Uterus (tissue), 4 donors: ENCODE results near the gene PSMB3. TPM values are rescaled to one million over a fixed set of nuclear protein-coding genes. Genes with fewer than 3 reads are reported as not detected.

Experiments used
- DNase-seq, 2 donors: peaks; one replicate each; pipeline ENCODE4 v3.0.0-alpha.2; 2019 to 2020
- H3K27ac ChIP-seq, 2 donors: fragments of 200-600 bp; sonication (generic); 1 replicate in 1 of 2; 2 replicates in 1 of 2; pipeline ENCODE4 v1.5.1; 2016 to 2018
- H3K27me3 ChIP-seq, 2 donors: fragments of 200-600 bp; sonication (generic); one replicate each; pipeline ENCODE4 v1.5.1; 2018 to 2019; ENCODE audit warnings: control low read depth in 1 of 2
- H3K36me3 ChIP-seq, 2 donors: fragments of 200-600 bp; sonication (generic); one replicate each; pipeline ENCODE4 v1.5.1; 2019; ENCODE audit warnings: control low read depth in 1 of 2
- H3K4me1 ChIP-seq, 2 donors: fragments of 200-600 bp; sonication (generic); one replicate each; pipeline ENCODE4 v1.5.1; 2018 to 2019; ENCODE audit warnings: control low read depth in 1 of 2
- H3K4me3 ChIP-seq, 2 donors: fragments of 200-600 bp; sonication (generic); 1 replicate in 1 of 2; 2 replicates in 1 of 2; pipeline ENCODE4 v1.5.1; 2018 to 2019; ENCODE audit warnings: mild to moderate bottlenecking in 1 of 2
- H3K9me3 ChIP-seq, 2 donors: fragments of 200-600 bp; sonication (generic); one replicate each; pipeline ENCODE4 v1.5.1; 2019; ENCODE audit warnings: control low read depth in 1 of 2
- POLR2A ChIP-seq, 2 donors: fragments of 450-650 bp; IDR thresholded peaks; one replicate each; pipeline ENCODE4 v1.6.1; 2016; ENCODE audit warnings: antibody characterized with exemption in 2 of 2, mild to moderate bottlenecking in 1 of 2, moderate library complexity in 1 of 2
- intact Hi-C: fragments of 100-400 bp; cut with DNase I; formaldehyde crosslinking; loops from one replicate; pipeline ENCODE4 v1.15.1; 2023; ENCODE audit warnings: low total_unique reads
- total RNA-seq, 4 donors: library from RNA; depleted of rRNA in 3 of 4; stranded (reverse); fragments of >200 nt in 3 of 4; gene quantifications; one replicate each; pipeline versions ENCODE4 v1.1.0 to v1.2.4, GENCODE V29; 2014 to 2023
- TF ChIP-seq, protein P1 (sequence below), 4 experiments: fragments of 200-600 bp in 2 of 4; fragments of 450-650 bp in 2 of 4; sonication (generic) in 2 of 4; IDR thresholded peaks; one replicate each; pipeline ENCODE4 v1.5.1; 2016 to 2019; ENCODE audit warnings: antibody characterized with exemption in 4 of 4, mild to moderate bottlenecking in 2 of 4, moderate library complexity in 1 of 4
- donor health status: DM: yes; HTN: yes; CAD: no.

PSMB3 gene
- total RNA-seq, 4 donors from 2014 or later = 91.6 to 285 (median 101) TPM

DNA sequence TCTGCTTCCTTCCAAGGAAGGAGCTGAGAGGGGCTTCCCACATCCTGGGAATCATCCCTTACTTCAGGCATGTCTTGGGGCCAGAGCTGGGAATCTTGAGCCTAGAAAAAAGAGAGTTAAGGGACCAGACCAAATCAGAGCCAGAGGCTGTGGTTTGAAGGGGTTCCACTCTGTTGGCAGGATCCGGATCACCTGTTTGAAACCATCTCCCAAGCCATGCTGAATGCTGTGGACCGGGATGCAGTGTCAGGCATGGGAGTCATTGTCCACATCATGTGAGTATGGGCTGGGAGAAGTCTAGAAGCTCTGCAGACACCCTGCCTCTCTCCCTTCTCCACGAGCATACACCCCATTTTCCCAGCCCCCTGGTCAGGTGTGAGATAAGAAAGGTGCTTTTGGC is 9.7 kb downstream of the PSMB3 start:
- no peak for DNase-seq
- intact Hi-C loops = no loop called here
- Histone ChIP-seq H3K27ac (no peak overlapping the region), H3K4me1 (no peaks in the 10 kb centered on the region), H3K4me3 (no peak overlapping the region), H3K9me3 (no peaks in the 10 kb centered on the region), H3K36me3 (no peaks in the 10 kb centered on the region), H3K27me3 (no peaks in the 10 kb centered on the region)
- no peak for TF ChIP-seq POLR2A (IDR thresholded peaks at IDR 0.05)
- TF ChIP-seq, protein P1, sequence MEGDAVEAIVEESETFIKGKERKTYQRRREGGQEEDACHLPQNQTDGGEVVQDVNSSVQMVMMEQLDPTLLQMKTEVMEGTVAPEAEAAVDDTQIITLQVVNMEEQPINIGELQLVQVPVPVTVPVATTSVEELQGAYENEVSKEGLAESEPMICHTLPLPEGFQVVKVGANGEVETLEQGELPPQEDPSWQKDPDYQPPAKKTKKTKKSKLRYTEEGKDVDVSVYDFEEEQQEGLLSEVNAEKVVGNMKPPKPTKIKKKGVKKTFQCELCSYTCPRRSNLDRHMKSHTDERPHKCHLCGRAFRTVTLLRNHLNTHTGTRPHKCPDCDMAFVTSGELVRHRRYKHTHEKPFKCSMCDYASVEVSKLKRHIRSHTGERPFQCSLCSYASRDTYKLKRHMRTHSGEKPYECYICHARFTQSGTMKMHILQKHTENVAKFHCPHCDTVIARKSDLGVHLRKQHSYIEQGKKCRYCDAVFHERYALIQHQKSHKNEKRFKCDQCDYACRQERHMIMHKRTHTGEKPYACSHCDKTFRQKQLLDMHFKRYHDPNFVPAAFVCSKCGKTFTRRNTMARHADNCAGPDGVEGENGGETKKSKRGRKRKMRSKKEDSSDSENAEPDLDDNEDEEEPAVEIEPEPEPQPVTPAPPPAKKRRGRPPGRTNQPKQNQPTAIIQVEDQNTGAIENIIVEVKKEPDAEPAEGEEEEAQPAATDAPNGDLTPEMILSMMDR (IDR thresholded peaks at IDR 0.05) = no peak

DNA sequence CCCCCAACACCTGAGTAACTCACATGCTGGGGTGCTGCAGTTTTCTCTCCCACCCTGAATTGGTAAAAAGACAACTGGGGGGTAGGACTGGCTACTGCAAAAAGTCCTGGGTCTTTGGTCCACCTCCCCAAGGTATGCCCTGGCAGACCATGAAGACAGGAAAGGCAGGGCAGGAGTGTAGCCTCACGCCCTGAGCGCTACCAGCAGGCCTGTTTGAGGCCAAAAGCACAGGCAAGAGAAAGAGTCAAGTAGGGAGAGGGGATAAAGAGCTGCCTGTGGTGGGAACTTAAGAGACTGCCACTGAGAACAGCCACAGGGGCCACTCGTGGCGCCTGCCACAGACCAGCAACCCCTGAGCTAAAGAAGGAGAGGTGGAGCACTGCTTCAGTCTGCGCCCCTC is 13.8 kb downstream of the PSMB3 start:
- H3K27ac ChIP-seq = no peak overlapping the region
- no peaks in the 10 kb centered on the region for H3K4me1 ChIP-seq
- H3K9me3 ChIP-seq = no peaks in the 10 kb centered on the region
- H3K27me3 ChIP-seq = no peaks in the 10 kb centered on the region
- TF ChIP-seq, protein P1 (IDR thresholded peaks at IDR 0.05) = no peak
- no peak for TF ChIP-seq POLR2A (IDR thresholded peaks at IDR 0.05)
- no peak overlapping the region for H3K4me3 ChIP-seq
- intact Hi-C loops = no loop called here
- H3K36me3 ChIP-seq = no peaks in the 10 kb centered on the region
- DNase-seq = no peak

DNA sequence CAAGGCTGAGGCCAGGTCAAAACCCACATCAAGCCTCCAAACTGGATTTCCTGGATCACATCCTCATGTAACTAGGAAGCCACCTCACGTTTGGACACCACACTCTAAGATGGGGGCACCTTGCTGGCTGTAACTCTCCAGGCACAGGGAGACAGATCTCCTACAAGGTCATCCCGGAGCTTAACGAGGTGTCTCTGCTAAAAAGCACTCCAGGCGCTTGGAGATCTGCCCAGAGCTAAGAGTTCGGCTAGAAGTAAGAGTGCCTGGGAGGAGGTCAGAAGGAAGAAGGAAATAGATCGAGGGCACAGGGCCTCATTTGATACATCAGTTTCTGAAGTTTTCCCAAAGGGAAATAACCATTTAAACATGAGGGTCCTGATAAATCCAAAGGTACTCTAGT is 15.9 kb downstream of the PSMB3 start:
- DNase-seq = no peak
- Histone ChIP-seq H3K36me3 (no peaks in the 10 kb centered on the region), H3K27me3 (no peaks in the 10 kb centered on the region), H3K27ac (no peak overlapping the region), H3K9me3 (no peaks in the 10 kb centered on the region), H3K4me3 (no peak overlapping the region), H3K4me1 (no peaks in the 10 kb centered on the region)
- TF ChIP-seq POLR2A (IDR thresholded peaks at IDR 0.05) = no peak
- TF ChIP-seq, protein P1 (IDR thresholded peaks at IDR 0.05) = no peak
- intact Hi-C loops = no loop called here

DNA sequence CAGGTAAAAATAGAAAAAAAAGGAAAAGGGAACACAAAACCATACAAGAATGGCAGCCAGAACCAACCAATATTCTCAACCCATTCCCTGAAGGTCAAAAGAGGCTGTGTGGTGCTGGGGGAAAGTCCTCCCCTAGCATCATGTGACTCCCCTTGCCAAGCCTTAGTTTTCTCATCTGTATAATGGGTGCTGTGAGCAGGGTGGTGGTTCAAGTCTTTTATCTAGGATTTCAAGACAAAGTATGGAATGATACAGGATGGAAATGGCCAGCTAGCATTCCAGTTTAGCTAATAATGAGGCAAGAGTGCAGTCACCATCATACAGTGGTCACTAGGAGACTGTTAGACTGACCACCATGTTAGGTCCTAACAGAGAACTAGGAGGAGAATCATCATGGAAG is 20.7 kb downstream of the PSMB3 start:
- DNase-seq = no peak
- H3K4me3 ChIP-seq = no peak overlapping the region
- TF ChIP-seq POLR2A (IDR thresholded peaks at IDR 0.05) = no peak
- TF ChIP-seq, protein P1 (IDR thresholded peaks at IDR 0.05) = no peak
- H3K36me3 ChIP-seq = no peaks in the 10 kb centered on the region
- H3K27me3 ChIP-seq = no peaks in the 10 kb centered on the region
- no peak overlapping the region for H3K27ac ChIP-seq
- intact Hi-C loops = no loop called here
- no peaks in the 10 kb centered on the region for H3K4me1 ChIP-seq
- no peaks in the 10 kb centered on the region for H3K9me3 ChIP-seq

DNA sequence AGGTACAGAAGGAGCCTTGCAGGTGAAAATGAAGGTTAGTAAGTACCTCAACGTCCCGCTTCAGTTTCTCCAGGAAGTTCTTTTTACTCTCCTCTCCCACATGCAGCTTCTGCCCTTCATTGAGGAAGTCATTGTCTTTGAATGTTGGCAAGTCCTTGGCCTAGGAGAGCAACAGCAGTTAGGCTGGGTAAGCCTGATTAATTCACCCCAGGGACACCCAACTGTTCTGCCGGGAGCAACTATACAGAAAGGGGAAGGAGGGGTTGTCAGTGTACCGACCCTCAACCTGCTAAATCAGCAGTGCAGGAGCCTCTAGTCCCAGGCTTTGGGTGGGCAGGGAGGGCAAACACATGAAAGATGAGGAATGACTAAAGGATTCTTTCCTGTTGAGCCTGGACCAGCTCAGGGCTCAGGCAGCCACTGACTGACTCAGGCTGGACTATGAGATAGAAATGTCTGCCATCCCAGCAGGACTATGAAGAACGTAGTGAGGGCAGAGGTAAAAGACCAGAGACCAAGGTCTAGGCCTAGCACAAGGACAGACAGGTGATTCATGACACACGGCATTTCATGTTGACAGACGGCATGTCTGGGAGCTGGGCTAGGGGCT is 25.2 kb downstream of the PSMB3 start:
- Histone ChIP-seq H3K9me3 (no peaks in the 10 kb centered on the region), H3K36me3 (no peaks in the 10 kb centered on the region)
- intact Hi-C loops = no loop called here

More for the DNA sequence above, 25.2 kb downstream of the PSMB3 start:
- Histone ChIP-seq H3K4me1 (no peaks in the 10 kb centered on the region), H3K4me3 (no peak overlapping the region), H3K27me3 (no peaks in the 10 kb centered on the region), H3K27ac (no peak overlapping the region)
- no peak for TF ChIP-seq POLR2A (IDR thresholded peaks at IDR 0.05)
- TF ChIP-seq, protein P1 (IDR thresholded peaks at IDR 0.05) = no peak
- no peak for DNase-seq
